ENCODE data around the gene SND1. TPM values are rescaled to one million over a fixed set of nuclear protein-coding genes. Genes with fewer than 3 reads are reported as not detected.

The SND1 gene
- total and polyA plus RNA-seq, 2 donors (not counting 1 experiment from before 2014, with no cell fraction given): 44.4 to 165 TPM

- H3K36me3 ChIP-seq (replicated peaks in 1 of 2; ENCODE audit: control extremely low read depth in 1 of 2, control insufficient read depth in 1 of 2, extremely low read depth in 1 of 2, insufficient read depth in 2 of 2, low read length in 1 of 2): peaks cover 0 to 4% of the 10 kb centered on the region in 2 experiments
- DNase-seq: peak; percentile 48
- peak overlapping the region; percentile 54 for H3K4me3 Mint-ChIP-seq
- peak overlapping the region in 1 of 5 experiments; percentile 24 for H3K4me3 ChIP-seq (ENCODE audit: control extremely low read depth in 1 of 5, extremely low read depth in 1 of 5, insufficient read depth in 1 of 5, low read depth in 2 of 5, low read length in 4 of 5)
- TF ChIP-seq EZH2 (IDR thresholded peaks at IDR 0.05; ENCODE audit: borderline replicate concordance, insufficient read depth, low read depth, low read length, poor library complexity, severe bottlenecking) (no peak), CTCF (IDR thresholded peaks at IDR 0.05) (no peak)
- H3K79me2 ChIP-seq (ENCODE audit: control insufficient read depth, insufficient read depth, low read length): peaks cover 3% of the 10 kb centered on the region
- H3K4me1 Mint-ChIP-seq: peaks cover 35% of the 10 kb centered on the region
- intact Hi-C loops (cut with micrococcal nuclease): loop anchor here (10.0 kb wide), 1 partner anchor 123 kb away; the partner anchor contains the start of gene LRRC4
- no peaks in the 10 kb centered on the region for H4K20me1 ChIP-seq (ENCODE audit: control insufficient read depth, insufficient read depth, low read length, poor library complexity, severe bottlenecking)
- WGBS (ENCODE audit: insufficient coverage): no CpG with 5 or more reads among the region's 1 CpG
- ChIA-PET CTCF (interaction anchor here (0.6 to 1.0 kb wide), 2 partner anchors 60 to 298 kb away, joined by 3 read pairs; no protein-coding TSS in a partner anchor), POLR2A (no interaction called here)
- H2AFZ ChIP-seq (ENCODE audit: insufficient read depth, low read depth, low read length, poor library complexity, severe bottlenecking): no peak overlapping the region
- H3K4me1 ChIP-seq (ENCODE audit: control insufficient read depth in 2 of 2, insufficient read depth in 2 of 2, low read length in 2 of 2): peaks cover 26 to 30% of the 10 kb centered on the region in 2 donors
- H3K9me3 ChIP-seq (ENCODE audit: control extremely low read depth in 1 of 3, control insufficient read depth in 2 of 3, insufficient read depth in 1 of 3, low read length in 2 of 3): no peaks in the 10 kb centered on the region
- H3K9ac ChIP-seq (ENCODE audit: low read length): peak overlapping the region; percentile 25
- H3K4me2 ChIP-seq (replicated peaks; ENCODE audit: low read depth, low read length, poor library complexity, severe bottlenecking): peak overlapping the region; percentile 45
- H3K27ac Mint-ChIP-seq: peak overlapping the region; percentile 69
- H3K9me3 Mint-ChIP-seq (ENCODE audit: insufficient read depth): no peaks in the 10 kb centered on the region
- peak; percentile 47 for ATAC-seq (ENCODE audit: low read depth)
- H3K27me3 Mint-ChIP-seq: no peaks in the 10 kb centered on the region
- peak overlapping the region; percentile 12 to 58 for H3K27ac ChIP-seq (ENCODE audit: low read length in 2 of 2)
- H3K27me3 ChIP-seq (replicated peaks in 1 of 4; ENCODE audit: control extremely low read depth in 1 of 4, control insufficient read depth in 3 of 4, insufficient read depth in 4 of 4, low read length in 3 of 4): no peaks in the 10 kb centered on the region
Measured at GRCh38 chr7:127911968-127912511, 260.0 kb downstream of the SND1 start.

- ATAC-seq (ENCODE audit: low read depth) (no peak), DNase-seq (no peak)
- no peak overlapping the region for H3K4me3 ChIP-seq (ENCODE audit: control extremely low read depth in 1 of 5, extremely low read depth in 1 of 5, insufficient read depth in 1 of 5, low read depth in 2 of 5, low read length in 4 of 5)
- H2AFZ ChIP-seq (ENCODE audit: insufficient read depth, low read depth, low read length, poor library complexity, severe bottlenecking): no peak overlapping the region
- Mint-ChIP-seq H3K9me3 (ENCODE audit: insufficient read depth) (no peaks in the 10 kb centered on the region), H3K4me1 (peaks cover 33% of the 10 kb centered on the region), H3K4me3 (no peak overlapping the region), H3K27me3 (no peaks in the 10 kb centered on the region), H3K27ac (peak overlapping the region; percentile 23)
- peaks cover 0 to 4% of the 10 kb centered on the region in 2 experiments for H3K36me3 ChIP-seq (replicated peaks in 1 of 2; ENCODE audit: control extremely low read depth in 1 of 2, control insufficient read depth in 1 of 2, extremely low read depth in 1 of 2, insufficient read depth in 2 of 2, low read length in 1 of 2)
- H3K4me2 ChIP-seq (replicated peaks; ENCODE audit: low read depth, low read length, poor library complexity, severe bottlenecking): peak overlapping the region; percentile 45
- no peak overlapping the region for H3K27ac ChIP-seq (ENCODE audit: low read length in 2 of 2)
- intact Hi-C loops (cut with micrococcal nuclease): loop anchor here (10.0 kb wide), 1 partner anchor 122 kb away; the partner anchor contains the start of gene LRRC4
- TF ChIP-seq EZH2 (IDR thresholded peaks at IDR 0.05; ENCODE audit: borderline replicate concordance, insufficient read depth, low read depth, low read length, poor library complexity, severe bottlenecking): no peak
- TF ChIP-seq CTCF (IDR thresholded peaks at IDR 0.05): no peak
- no peak overlapping the region for H3K9ac ChIP-seq (ENCODE audit: low read length)
- peaks cover 26 to 30% of the 10 kb centered on the region in 2 donors for H3K4me1 ChIP-seq (ENCODE audit: control insufficient read depth in 2 of 2, insufficient read depth in 2 of 2, low read length in 2 of 2)
- H3K79me2 ChIP-seq (ENCODE audit: control insufficient read depth, insufficient read depth, low read length): no peaks in the 10 kb centered on the region
- ChIA-PET CTCF (interaction anchor here (0.9 to 1.0 kb wide), 2 partner anchors 8 to 297 kb away, joined by 3 to 4 read pairs; no protein-coding TSS in a partner anchor), POLR2A (no interaction called here)
- H3K9me3 ChIP-seq (ENCODE audit: control extremely low read depth in 1 of 3, control insufficient read depth in 2 of 3, insufficient read depth in 1 of 3, low read length in 2 of 3): no peaks in the 10 kb centered on the region
- H3K27me3 ChIP-seq (replicated peaks in 1 of 4; ENCODE audit: control extremely low read depth in 1 of 4, control insufficient read depth in 3 of 4, insufficient read depth in 4 of 4, low read length in 3 of 4): no peaks in the 10 kb centered on the region
- 78% methylated on average over 1 of the region's 2 CpGs for WGBS (ENCODE audit: insufficient coverage)
- H4K20me1 ChIP-seq (ENCODE audit: control insufficient read depth, insufficient read depth, low read length, poor library complexity, severe bottlenecking): no peaks in the 10 kb centered on the region
Measured at GRCh38 chr7:127912901-127913300, 260.9 kb downstream of the SND1 start.

Measured in B cell (primary cell).